ENCODE results near the gene CDC40. TPM values are rescaled to one million over a fixed set of nuclear protein-coding genes. Genes with fewer than 3 reads are reported as not detected.
A peak's percentile ranks its signal among the peaks of the same experiment; 100 is the strongest.

Gene CDC40
- total and polyA plus RNA-seq, 8 donors, result 3.8 to 13.6 (median 9.7) TPM

DNA sequence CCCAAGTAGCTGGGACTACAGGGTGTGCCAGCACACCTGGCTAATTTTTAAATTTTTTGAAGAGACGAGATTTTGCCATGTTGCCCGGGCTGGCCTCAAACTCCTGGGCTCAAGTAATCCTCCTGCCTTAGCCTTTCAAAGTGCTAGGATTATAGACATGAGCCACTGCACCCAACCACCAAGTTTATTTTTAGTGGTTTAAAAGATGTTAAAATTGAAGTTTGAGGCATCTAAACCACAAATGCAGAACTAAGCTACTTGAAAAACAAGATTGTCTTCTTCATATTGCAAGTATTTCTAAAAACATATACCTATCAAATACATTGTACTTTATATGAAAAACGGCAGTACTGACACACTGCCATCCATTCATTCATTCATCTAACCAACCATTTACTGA lies 32.4 kb upstream of the CDC40 start:
- no peaks in the 10 kb centered on the region for H3K4me1 ChIP-seq
- intact Hi-C loops (cut with DNase I), result no loop called here
- TF ChIP-seq, protein P1, sequence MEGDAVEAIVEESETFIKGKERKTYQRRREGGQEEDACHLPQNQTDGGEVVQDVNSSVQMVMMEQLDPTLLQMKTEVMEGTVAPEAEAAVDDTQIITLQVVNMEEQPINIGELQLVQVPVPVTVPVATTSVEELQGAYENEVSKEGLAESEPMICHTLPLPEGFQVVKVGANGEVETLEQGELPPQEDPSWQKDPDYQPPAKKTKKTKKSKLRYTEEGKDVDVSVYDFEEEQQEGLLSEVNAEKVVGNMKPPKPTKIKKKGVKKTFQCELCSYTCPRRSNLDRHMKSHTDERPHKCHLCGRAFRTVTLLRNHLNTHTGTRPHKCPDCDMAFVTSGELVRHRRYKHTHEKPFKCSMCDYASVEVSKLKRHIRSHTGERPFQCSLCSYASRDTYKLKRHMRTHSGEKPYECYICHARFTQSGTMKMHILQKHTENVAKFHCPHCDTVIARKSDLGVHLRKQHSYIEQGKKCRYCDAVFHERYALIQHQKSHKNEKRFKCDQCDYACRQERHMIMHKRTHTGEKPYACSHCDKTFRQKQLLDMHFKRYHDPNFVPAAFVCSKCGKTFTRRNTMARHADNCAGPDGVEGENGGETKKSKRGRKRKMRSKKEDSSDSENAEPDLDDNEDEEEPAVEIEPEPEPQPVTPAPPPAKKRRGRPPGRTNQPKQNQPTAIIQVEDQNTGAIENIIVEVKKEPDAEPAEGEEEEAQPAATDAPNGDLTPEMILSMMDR (IDR thresholded peaks at IDR 0.05), result no peak

DNA sequence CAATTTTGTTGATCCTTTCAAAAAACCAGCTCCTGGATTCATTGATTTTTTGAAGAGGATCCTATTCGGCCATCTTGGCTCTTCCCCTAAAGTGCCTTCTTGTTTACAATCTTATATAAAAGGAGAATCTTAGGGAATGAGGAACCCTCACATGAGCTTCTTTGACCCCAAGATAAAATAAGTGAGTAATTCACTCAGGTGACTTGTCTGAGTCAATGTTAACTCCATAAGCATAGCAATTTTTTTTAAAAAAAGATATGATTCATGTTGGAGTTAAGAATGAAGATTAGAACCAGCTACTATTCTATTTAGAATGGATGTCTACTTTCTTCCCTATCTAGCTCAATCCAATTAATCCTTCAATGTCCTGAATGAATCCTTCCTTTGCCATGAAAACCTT lies 21.7 kb upstream of the CDC40 start:
- TF ChIP-seq, protein P1 (IDR thresholded peaks at IDR 0.05), result no peak
- FAIRE-seq (no peak), DNase-seq (no peak), ATAC-seq (no peak)
- no peaks in the 10 kb centered on the region for H3K36me3 ChIP-seq
- no peaks in the 10 kb centered on the region for H3K4me1 ChIP-seq
- H3K27me3 ChIP-seq, result no peaks in the 10 kb centered on the region
- 90 to 94% methylated on average over 1 of the region's 1 CpG for WGBS, 2 donors
- no peak overlapping the region for H3K27ac ChIP-seq
- H3K9me3 ChIP-seq, result no peaks in the 10 kb centered on the region
- intact Hi-C loops (cut with DNase I), result no loop called here
- no peak overlapping the region for H3K4me3 ChIP-seq

More for the DNA sequence above, 32.4 kb upstream of the CDC40 start:
- Histone ChIP-seq H3K27me3 (no peaks in the 10 kb centered on the region), H3K4me3 (no peak overlapping the region), H3K36me3 (no peaks in the 10 kb centered on the region), H3K9me3 (no peaks in the 10 kb centered on the region), H3K27ac (no peak overlapping the region)
- ATAC-seq (no peak), FAIRE-seq (no peak), DNase-seq (no peak)
- WGBS, 2 donors, result 73 to 88% methylated on average over 3 of the region's 3 CpGs

DNA sequence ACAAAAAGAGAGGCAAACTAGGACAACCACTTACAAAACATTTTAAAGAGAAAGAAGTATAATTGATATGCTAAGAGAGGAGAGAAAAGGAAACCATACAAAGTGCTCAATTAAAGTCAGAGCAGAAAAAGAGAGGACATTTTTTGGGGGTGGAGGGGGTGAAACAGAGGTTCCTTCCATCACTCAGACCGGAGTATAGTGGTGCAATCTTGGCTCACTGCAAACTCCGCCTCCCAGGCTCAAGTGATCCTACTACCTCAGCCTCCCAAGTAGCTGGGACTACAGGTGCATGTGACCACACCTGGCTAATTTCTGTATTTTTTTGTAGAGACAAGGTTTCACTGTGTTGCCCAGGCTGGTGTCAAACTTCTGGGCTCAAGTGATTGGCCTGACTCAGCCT lies 10.1 kb upstream of the CDC40 start:
- Histone ChIP-seq H3K27me3 (no peaks in the 10 kb centered on the region), H3K4me3 (no peak overlapping the region), H3K9me3 (no peaks in the 10 kb centered on the region), H3K27ac (no peak overlapping the region), H3K36me3 (no peaks in the 10 kb centered on the region), H3K4me1 (no peaks in the 10 kb centered on the region)
- DNase-seq (no peak), ATAC-seq (no peak), FAIRE-seq (no peak)
- TF ChIP-seq, protein P1 (IDR thresholded peaks at IDR 0.05), result no peak
- WGBS, 2 donors, result 90 to 100% methylated on average over 2 of the region's 2 CpGs
- intact Hi-C loops (cut with DNase I), result no loop called here

DNA sequence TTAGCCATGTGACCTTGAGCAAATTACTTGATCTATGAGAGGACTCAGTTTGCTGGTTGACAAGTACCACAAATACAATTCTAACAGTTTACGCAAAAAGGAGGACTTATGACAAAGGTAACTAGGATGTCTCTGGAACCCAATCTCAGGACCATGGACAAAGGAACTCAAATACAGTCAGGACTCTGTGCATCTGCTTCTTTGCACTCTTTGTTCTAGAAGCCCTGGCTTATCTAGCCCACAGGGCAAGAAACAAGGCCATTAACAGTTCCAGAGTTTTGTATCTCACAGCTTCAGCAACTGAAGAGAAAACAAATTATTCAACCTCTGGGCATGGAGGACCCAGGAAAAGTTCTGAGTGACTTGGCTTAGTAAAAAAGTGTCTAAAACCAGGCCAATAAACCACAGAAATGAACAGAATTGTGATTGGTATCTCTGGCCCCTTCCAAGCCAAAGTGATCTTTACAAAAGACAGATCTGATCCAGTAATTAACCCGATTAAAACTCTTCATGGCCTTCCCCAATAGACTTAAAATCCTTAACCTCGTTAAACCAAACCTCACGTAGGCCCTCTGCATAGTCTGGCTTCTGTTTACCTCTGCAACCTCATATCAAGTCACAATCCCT lies 6.6 kb upstream of the CDC40 start:
- intact Hi-C loops (cut with DNase I), result no loop called here
- H3K4me1 ChIP-seq, result peaks cover 0 to 5% (median 0%) of the 10 kb centered on the region in 3 donors
- no peak overlapping the region for H3K4me3 ChIP-seq
- FAIRE-seq (no peak), DNase-seq (no peak), ATAC-seq (no peak)
- H3K27me3 ChIP-seq, result no peaks in the 10 kb centered on the region
- 70 to 71% methylated on average over 4 of the region's 4 CpGs for WGBS, 2 donors
- no peaks in the 10 kb centered on the region for H3K36me3 ChIP-seq
- no peak overlapping the region for H3K27ac ChIP-seq
- H3K9me3 ChIP-seq, result no peaks in the 10 kb centered on the region
- TF ChIP-seq, protein P1 (IDR thresholded peaks at IDR 0.05), result no peak

DNA sequence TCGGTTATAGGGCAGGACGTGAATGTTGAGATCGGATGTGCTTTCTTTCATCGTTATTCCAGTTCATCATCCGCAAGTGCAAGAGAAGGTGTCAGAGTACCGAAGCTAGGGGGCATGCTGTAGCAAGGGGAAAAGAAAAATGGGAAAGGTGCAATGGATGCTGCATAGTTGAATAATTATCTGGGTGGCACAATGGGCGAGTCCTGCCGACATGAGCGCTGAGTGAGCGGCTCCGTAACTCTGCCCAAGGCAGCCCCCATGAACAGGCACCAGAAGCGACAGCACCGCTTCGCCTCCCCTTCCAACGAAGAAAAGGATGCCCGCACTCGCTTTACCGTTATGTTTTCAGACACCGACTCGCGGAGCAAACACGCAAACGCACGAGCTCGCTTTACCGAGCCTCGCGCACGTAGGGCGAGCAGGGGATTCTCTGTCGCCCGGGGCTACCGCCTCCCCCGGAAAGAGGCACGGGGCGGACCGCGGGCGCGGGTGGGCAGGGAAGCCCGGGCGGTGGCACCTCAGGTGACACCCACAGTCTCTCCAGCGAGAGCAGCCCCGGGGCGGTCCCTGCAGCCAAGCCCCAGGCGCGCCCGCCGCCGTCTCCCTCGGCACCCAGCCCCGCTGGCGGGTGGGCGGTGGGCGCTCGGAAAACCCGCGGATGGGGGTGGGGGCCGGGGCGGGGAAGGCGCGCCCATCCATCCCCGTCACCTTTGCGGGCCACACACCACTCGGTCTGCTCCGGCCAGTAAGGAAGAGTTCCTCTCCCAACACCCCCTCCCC lies 1.4 kb upstream of the CDC40 start:
- ATAC-seq, result peak; percentile 25 to 53 (median 50)
- peaks cover 8 to 32% (median 8%) of the 10 kb centered on the region in 3 donors for H3K4me1 ChIP-seq
- FAIRE-seq, result no peak

More for the DNA sequence above, 1.4 kb upstream of the CDC40 start:
- DNase-seq, result peak; percentile 20 to 76 (median 48)
- TF ChIP-seq, protein P1 (IDR thresholded peaks at IDR 0.05), result peak in 3 of 4 donors; percentile 26 to 46 (median 39)
- intact Hi-C loops (cut with DNase I), result no loop called here
- Histone ChIP-seq H3K36me3 (no peaks in the 10 kb centered on the region), H3K4me3 (peak overlapping the region; percentile 55 to 81 (median 70)), H3K27me3 (no peaks in the 10 kb centered on the region), H3K9me3 (no peaks in the 10 kb centered on the region), H3K27ac (peak overlapping the region; percentile 43 to 74 (median 64))
- WGBS, 2 donors, result 0 to 1% methylated on average over 54 to 66 of the region's 66 CpGs

Measured in pancreas (tissue), 10 donors.